Neuronal stem cell (in vitro differentiated cells): Measurements from ENCODE around the gene ANKRD33B.
A peak's percentile ranks its signal among the peaks of the same experiment; 100 is the strongest.

Experiments used
- DNase-seq: peaks from one replicate; pipeline ENCODE4 v3.0.0-alpha.2; 2013; ENCODE audit warnings: low spot score
- H2AFZ ChIP-seq: one replicate; pipeline ENCODE4 v1.6.1; 2013; ENCODE audit warnings: mild to moderate bottlenecking, low read length, inconsistent platforms
- H2AK5ac ChIP-seq: 2 replicates; pipeline ENCODE4 v1.6.1; 2013; ENCODE audit warnings: low read depth, mild to moderate bottlenecking, inconsistent platforms, low read length, moderate library complexity, mixed read lengths
- H2BK120ac ChIP-seq: 2 replicates; pipeline ENCODE4 v1.6.1; 2013; ENCODE audit warnings: low read depth, mild to moderate bottlenecking, inconsistent platforms, low read length, moderate library complexity, mixed read lengths
- H2BK12ac ChIP-seq: one replicate; pipeline ENCODE4 v1.6.1; 2013; ENCODE audit warnings: low read length, inconsistent platforms
- H2BK15ac ChIP-seq: 2 replicates; pipeline ENCODE4 v1.6.1; 2013; ENCODE audit warnings: mild to moderate bottlenecking, low read length, inconsistent platforms, mixed read lengths
- H2BK5ac ChIP-seq: one replicate; pipeline ENCODE4 v1.6.1; 2013; ENCODE audit warnings: inconsistent platforms, mild to moderate bottlenecking, low read length, moderate library complexity
- H3K14ac ChIP-seq: one replicate; pipeline ENCODE4 v1.6.1; 2013; ENCODE audit warnings: low read length, inconsistent platforms
- H3K18ac ChIP-seq: 2 replicates; pipeline ENCODE4 v1.6.1; 2013; ENCODE audit warnings: low read length, inconsistent platforms
- H3K23ac ChIP-seq: 2 replicates; pipeline ENCODE4 v1.6.1; 2013; ENCODE audit warnings: low read depth, mild to moderate bottlenecking, mixed read lengths, low read length, inconsistent platforms; ENCODE audit not compliant: poor library complexity
- H3K27ac ChIP-seq: replicated peaks from 3 replicates; pipeline ENCODE4 v1.5.1; 2013; ENCODE audit warnings: low read length, inconsistent platforms
- H3K27me3 ChIP-seq, 3 experiments: 2 replicates each; pipeline ENCODE4 v1.6.1; 2013; ENCODE audit warnings: low read length in 3 of 3, mild to moderate bottlenecking in 2 of 3, inconsistent platforms in 1 of 3, low read depth in 1 of 3, mixed read lengths in 1 of 3, moderate library complexity in 1 of 3; ENCODE audit not compliant: control insufficient read depth in 3 of 3, insufficient read depth in 3 of 3
- H3K36me3 ChIP-seq, 2 donors: replicated peaks in 1 of 2; 2 replicates each; pipeline ENCODE4 v1.6.1; 2013; ENCODE audit warnings: low read length in 2 of 2; ENCODE audit not compliant: control insufficient read depth in 2 of 2, insufficient read depth in 2 of 2
- H3K4ac ChIP-seq: 2 replicates; pipeline ENCODE4 v1.6.1; 2013; ENCODE audit warnings: inconsistent platforms, mild to moderate bottlenecking, low read length, moderate library complexity
- H3K4me1 ChIP-seq, 2 donors: 1 replicate in 1 of 2; 2 replicates in 1 of 2; pipeline ENCODE4 v1.6.1; 2013; ENCODE audit warnings: low read length in 2 of 2, low read depth in 1 of 2; ENCODE audit not compliant: control insufficient read depth in 2 of 2, insufficient read depth in 1 of 2
- H3K4me2 ChIP-seq: one replicate; pipeline ENCODE4 v1.6.1; 2013; ENCODE audit warnings: mild to moderate bottlenecking, low read length, inconsistent platforms; ENCODE audit not compliant: insufficient read depth, poor library complexity, severe bottlenecking
- H3K4me3 ChIP-seq, 2 donors: 2 replicates each; pipeline ENCODE4 v1.5.1; 2013; ENCODE audit warnings: low read length in 2 of 2, mild to moderate bottlenecking in 2 of 2, inconsistent platforms in 1 of 2, moderate library complexity in 1 of 2
- H3K79me1 ChIP-seq: one replicate; pipeline ENCODE4 v1.6.1; 2013; ENCODE audit warnings: low read depth, mild to moderate bottlenecking, inconsistent platforms, low read length, moderate library complexity
- H3K9ac ChIP-seq: one replicate; pipeline ENCODE4 v1.6.1; 2013; ENCODE audit warnings: mild to moderate bottlenecking, low read depth, low read length, inconsistent platforms; ENCODE audit not compliant: poor library complexity
- H3K9me3 ChIP-seq, 2 donors: replicated peaks in 1 of 2; 2 replicates each; pipeline versions ENCODE3 to v1.6.1; 2013; ENCODE audit warnings: low read length in 2 of 2, mild to moderate bottlenecking in 2 of 2, inconsistent platforms in 1 of 2, low read depth in 1 of 2, mixed read lengths in 1 of 2, moderate library complexity in 1 of 2; ENCODE audit not compliant: control insufficient read depth in 2 of 2, insufficient read depth in 1 of 2
- H4K8ac ChIP-seq: one replicate; pipeline ENCODE4 v1.6.1; 2013; ENCODE audit warnings: low read depth, mild to moderate bottlenecking, inconsistent platforms, low read length, moderate library complexity
- H4K91ac ChIP-seq: one replicate; pipeline ENCODE4 v1.6.1; 2013; ENCODE audit warnings: low read length, low read depth, mild to moderate bottlenecking, inconsistent platforms; ENCODE audit not compliant: poor library complexity
- WGBS, 2 donors: extraction: QIAGEN DNeasy Blood & Tissue Kit; methylation state at CpG; one replicate each; pipeline ENCODE4 v1.1.7; 2013; ENCODE audit warnings: missing lambda C conversion rate in 2 of 2, mixed read lengths in 1 of 2; ENCODE audit not compliant: insufficient read length in 2 of 2, insufficient replicate concordance in 1 of 2; ENCODE audit errors: extremely low coverage in 2 of 2; 5-methylcytosine and 5-hydroxymethylcytosine counted together

ANKRD33B gene

DNA sequence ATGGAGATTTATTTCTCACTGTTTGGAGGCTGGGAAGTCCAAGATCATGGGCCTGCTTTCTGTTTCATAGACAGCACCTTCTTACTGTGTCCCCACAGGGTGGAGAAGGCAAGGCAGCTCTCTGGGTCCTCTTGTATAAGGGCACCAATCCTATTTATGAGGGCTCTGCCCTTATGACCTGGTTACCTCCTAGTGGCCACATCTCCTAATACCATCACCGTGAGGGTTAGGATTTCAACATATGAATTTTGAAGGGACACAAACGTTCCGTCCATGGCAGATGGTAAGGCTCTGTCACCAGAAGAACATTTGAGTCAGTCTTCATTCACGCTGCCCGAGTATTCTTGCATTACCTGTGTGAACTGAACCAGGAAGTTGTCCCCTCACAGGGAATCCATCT is 48.4 kb downstream of the ANKRD33B start:
- H3K4me1 ChIP-seq: peaks cover 6 to 8% of the 10 kb centered on the region in 2 donors
- no peak overlapping the region for H2BK12ac ChIP-seq
- no peak overlapping the region for H3K4me3 ChIP-seq
- no peak overlapping the region for H3K4ac ChIP-seq
- no peak overlapping the region for H3K27ac ChIP-seq
- no peak overlapping the region for H2AFZ ChIP-seq
- no peaks in the 10 kb centered on the region for H3K79me1 ChIP-seq
- H3K14ac ChIP-seq: no peak overlapping the region
- H3K4me2 ChIP-seq: no peak overlapping the region
- H3K36me3 ChIP-seq: no peaks in the 10 kb centered on the region
- no peak overlapping the region for H4K8ac ChIP-seq
- WGBS, 2 donors: no CpG with 5 or more reads among the region's 5 CpGs
- H3K18ac ChIP-seq: no peak overlapping the region
- no peak overlapping the region for H2BK120ac ChIP-seq
- H2AK5ac ChIP-seq: no peak overlapping the region
- H3K9ac ChIP-seq: no peak overlapping the region
- no peak overlapping the region for H2BK5ac ChIP-seq
- H3K23ac ChIP-seq: no peak overlapping the region
- H3K27me3 ChIP-seq: no peaks in the 10 kb centered on the region
- H4K91ac ChIP-seq: no peak overlapping the region
- DNase-seq: no peak
- no peak overlapping the region for H2BK15ac ChIP-seq
- H3K9me3 ChIP-seq: no peaks in the 10 kb centered on the region

DNA sequence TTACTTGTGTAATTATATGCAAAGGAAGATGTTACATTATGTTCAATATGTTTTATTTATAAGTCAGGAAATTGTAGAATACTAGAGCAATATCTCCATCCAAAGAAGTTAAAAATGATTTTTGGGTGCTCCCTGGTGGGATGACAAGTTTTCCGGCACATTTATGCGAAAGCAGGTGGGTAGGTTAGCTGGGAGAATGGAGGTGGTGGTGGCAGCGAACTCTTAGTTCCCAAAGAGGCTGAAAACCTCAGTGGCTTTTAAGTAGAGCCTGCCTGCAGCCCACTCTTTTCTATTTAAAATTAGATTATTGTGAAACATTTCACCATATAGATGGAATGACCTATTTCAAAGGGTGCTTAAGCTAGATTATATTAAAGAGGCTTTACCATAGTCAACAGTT is 51.8 kb downstream of the ANKRD33B start:
- Histone ChIP-seq H4K8ac (no peak overlapping the region), H2BK12ac (no peak overlapping the region), H3K27ac (no peak overlapping the region), H3K79me1 (no peaks in the 10 kb centered on the region), H3K9ac (no peak overlapping the region), H4K91ac (no peak overlapping the region), H3K4me2 (no peak overlapping the region), H2AK5ac (no peak overlapping the region), H2AFZ (no peak overlapping the region), H3K9me3 (peaks cover 0 to 5% of the 10 kb centered on the region in 2 donors), H3K4me1 (peaks cover 0 to 2% of the 10 kb centered on the region in 2 donors), H2BK120ac (no peak overlapping the region), H3K23ac (no peak overlapping the region), H3K18ac (no peak overlapping the region), H2BK15ac (no peak overlapping the region), H2BK5ac (no peak overlapping the region), H3K4ac (no peak overlapping the region), H3K14ac (no peak overlapping the region), H3K27me3 (no peaks in the 10 kb centered on the region), H3K36me3 (no peaks in the 10 kb centered on the region), H3K4me3 (no peak overlapping the region)
- DNase-seq: no peak
- no CpG with 5 or more reads among the region's 3 CpGs for WGBS, 2 donors

DNA sequence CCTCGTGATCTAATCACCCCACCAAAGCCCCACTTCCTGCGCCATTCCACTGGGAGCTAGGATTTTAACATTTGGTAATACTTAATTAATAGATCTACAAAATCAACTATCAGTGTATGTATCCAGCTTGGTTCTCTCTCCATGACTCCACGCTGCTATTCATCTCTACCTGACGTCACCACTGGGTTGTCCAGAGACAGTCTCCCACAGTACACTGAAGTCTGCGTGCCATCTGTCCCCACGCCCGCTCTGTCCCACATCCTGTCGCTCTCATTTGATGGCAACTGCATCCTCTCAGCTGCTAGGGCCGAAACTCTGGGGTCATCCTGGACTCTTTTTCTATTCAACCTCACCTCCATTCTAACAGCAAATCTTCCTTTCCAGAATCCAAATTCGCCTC is 53.2 kb downstream of the ANKRD33B start:
- Histone ChIP-seq H2BK12ac (no peak overlapping the region), H3K23ac (peak overlapping the region; percentile 48), H3K18ac (no peak overlapping the region), H2BK5ac (no peak overlapping the region), H3K4me1 (no peaks in the 10 kb centered on the region), H3K9ac (no peak overlapping the region), H3K27ac (no peak overlapping the region), H3K79me1 (no peaks in the 10 kb centered on the region), H4K91ac (no peak overlapping the region), H2AFZ (no peak overlapping the region), H3K14ac (no peak overlapping the region), H3K4me2 (no peak overlapping the region), H3K27me3 (no peaks in the 10 kb centered on the region), H4K8ac (no peak overlapping the region), H3K36me3 (no peaks in the 10 kb centered on the region), H3K9me3 (peaks cover 0 to 12% of the 10 kb centered on the region in 2 donors), H2AK5ac (no peak overlapping the region), H2BK15ac (no peak overlapping the region), H2BK120ac (no peak overlapping the region), H3K4me3 (no peak overlapping the region), H3K4ac (no peak overlapping the region)
- no peak for DNase-seq
- no CpG with 5 or more reads among the region's 10 CpGs for WGBS, 2 donors

DNA sequence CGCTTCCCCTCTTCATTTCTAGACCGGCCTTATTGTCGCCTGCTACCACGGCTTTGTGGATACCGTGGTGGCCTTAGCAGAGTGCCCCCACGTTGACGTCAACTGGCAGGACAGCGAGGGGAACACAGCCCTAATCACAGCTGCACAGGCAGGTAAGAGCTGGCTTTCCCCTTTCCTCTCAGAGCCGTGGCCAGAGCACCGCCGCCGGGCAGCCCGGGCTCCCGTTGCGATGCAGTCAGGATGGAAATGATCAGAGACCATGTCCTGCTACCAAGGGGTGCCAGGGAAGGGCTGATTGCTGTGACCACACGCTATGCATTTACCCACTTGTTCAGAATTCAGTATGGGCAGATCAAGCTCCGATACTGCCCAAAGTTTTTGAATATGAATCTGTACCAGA is 54.4 kb downstream of the ANKRD33B start:
- H3K27ac ChIP-seq: no peak overlapping the region
- no peak for DNase-seq
- no peaks in the 10 kb centered on the region for H3K79me1 ChIP-seq
- no peak overlapping the region for H4K91ac ChIP-seq
- H3K18ac ChIP-seq: peak overlapping the region; percentile 65
- no peaks in the 10 kb centered on the region for H3K36me3 ChIP-seq
- peaks cover 0 to 4% of the 10 kb centered on the region in 2 donors for H3K4me1 ChIP-seq
- peak overlapping the region; percentile 26 for H3K14ac ChIP-seq
- peak overlapping the region; percentile 10 for H2AK5ac ChIP-seq
- no peak overlapping the region for H2BK15ac ChIP-seq
- H3K4me3 ChIP-seq: no peak overlapping the region
- H2BK12ac ChIP-seq: no peak overlapping the region
- H2BK120ac ChIP-seq: no peak overlapping the region
- no peak overlapping the region for H3K9ac ChIP-seq
- no peak overlapping the region for H2BK5ac ChIP-seq
- peak overlapping the region; percentile 35 for H3K23ac ChIP-seq
- H3K4me2 ChIP-seq: no peak overlapping the region
- no peak overlapping the region for H2AFZ ChIP-seq
- no peak overlapping the region for H4K8ac ChIP-seq
- no CpG with 5 or more reads among the region's 17 CpGs for WGBS, 2 donors
- H3K9me3 ChIP-seq: peaks cover 0 to 12% of the 10 kb centered on the region in 2 donors
- no peaks in the 10 kb centered on the region for H3K27me3 ChIP-seq
- no peak overlapping the region for H3K4ac ChIP-seq
